OCI-LY7 (cell line): ENCODE data around the gene ANKRD7. TPM values are rescaled to one million over a fixed set of nuclear protein-coding genes. Genes with fewer than 3 reads are reported as not detected.

ENCODE experiments used
- BruUV-seq: library from RNA; stranded (reverse); fragments of 400-500 nt; replicated peaks from 2 replicates; lab custom pipeline; 2021; lab: Mats Ljungman, UMichigan
- CTCF ChIA-PET: fragments of 300-600 bp; sonication (Branson Sonifier 250); formaldehyde crosslinking; loops from one replicate; lab custom pipeline; 2022; ENCODE audit warnings: antibody characterized with exemption; ENCODE audit not compliant: unreplicated experiment; lab: Charles Lee
- POLR2A ChIA-PET: fragments of 300-600 bp; sonication (Branson Sonifier 250); formaldehyde crosslinking; loops from one replicate; lab custom pipeline; 2022; ENCODE audit warnings: antibody characterized with exemption; lab: Charles Lee
- DNase-seq: peaks from one replicate; pipeline ENCODE4 v3.0.0-alpha.2; 2015; ENCODE audit warnings: low spot score
- H2AFZ ChIP-seq: fragments of 200-600 bp; sonication (generic), shearing (Covaris generic); 2 replicates; pipeline ENCODE4 v1.6.1; 2014; ENCODE audit warnings: mild to moderate bottlenecking, antibody characterized with exemption, low read length, moderate library complexity
- H3K27ac ChIP-seq: fragments of 200-600 bp; sonication (generic); 2 replicates; pipeline ENCODE4 v1.5.1; 2014; ENCODE audit warnings: mixed run types, low read depth, mild to moderate bottlenecking, moderate library complexity, low read length, inconsistent platforms; ENCODE audit not compliant: poor library complexity, severe bottlenecking
- H3K36me3 ChIP-seq: fragments of 200-600 bp; sonication (generic); 2 replicates; pipeline ENCODE4 v1.6.1; 2014; ENCODE audit warnings: mild to moderate bottlenecking, antibody characterized with exemption, low read length, moderate library complexity, mixed read lengths; ENCODE audit not compliant: insufficient read depth
- H3K4me1 ChIP-seq: fragments of 200-600 bp; sonication (generic); 2 replicates; pipeline ENCODE4 v1.5.1; 2014; ENCODE audit warnings: mild to moderate bottlenecking, low read length; ENCODE audit not compliant: insufficient read depth, poor library complexity, severe bottlenecking
- H3K4me2 ChIP-seq: fragments of 200-600 bp; sonication (generic); 2 replicates; pipeline ENCODE4 v1.6.1; 2014; ENCODE audit warnings: mild to moderate bottlenecking, low read length
- H3K4me3 ChIP-seq: fragments of 200-600 bp; sonication (generic); 2 replicates; pipeline ENCODE4 v1.5.1; 2014; ENCODE audit warnings: mild to moderate bottlenecking, low read depth, low read length; ENCODE audit not compliant: poor library complexity, severe bottlenecking
- H3K79me2 ChIP-seq: fragments of 200-600 bp; sonication (generic); 2 replicates; pipeline ENCODE4 v1.6.1; 2016; ENCODE audit warnings: low read depth, mild to moderate bottlenecking, low read length, moderate library complexity, mixed read lengths; ENCODE audit not compliant: insufficient read depth
- H3K9me2 ChIP-seq: fragments of 200-600 bp; sonication (generic); 2 replicates; pipeline ENCODE4 v1.6.1; 2016; ENCODE audit warnings: mild to moderate bottlenecking, low read length, mixed read lengths; ENCODE audit not compliant: insufficient read depth
- H3K9me3 ChIP-seq: fragments of 200-600 bp; sonication (generic); 2 replicates; pipeline ENCODE4 v1.6.1; 2014; ENCODE audit warnings: mild to moderate bottlenecking, mixed run types, low read length, mixed read lengths
- H4K20me1 ChIP-seq: fragments of 200-600 bp; sonication (generic); 2 replicates; pipeline ENCODE4 v1.6.1; 2014; ENCODE audit warnings: mild to moderate bottlenecking, antibody characterized with exemption, low read length, moderate library complexity, mixed read lengths; ENCODE audit not compliant: insufficient read depth
- EZH2phosphoT487 ChIP-seq: fragments of 200-600 bp; sonication (generic); IDR thresholded peaks from 2 replicates; pipeline ENCODE4 v1.6.1; 2018; ENCODE audit warnings: low read depth, borderline replicate concordance, mild to moderate bottlenecking, mixed run types, antibody characterized with exemption, low read length, moderate library complexity, mixed read lengths
- intact Hi-C: fragments of 100-400 bp; cut with micrococcal nuclease; formaldehyde crosslinking; loops from one replicate; pipeline ENCODE4 v1.10.0; 2022; ENCODE audit not compliant: unreplicated experiment
- total RNA-seq, 2 experiments: library from RNA; depleted of rRNA in 1 of 2; stranded (reverse); fragments of >200 nt in 1 of 2; shearing (Covaris generic) in 1 of 2; gene quantifications; 2 replicates each; pipeline ENCODE4 v1.2.3, GENCODE V29; 2014 to 2022
- TF ChIP-seq, protein P1 (sequence below): fragments of 200-600 bp; sonication (generic); conservative IDR thresholded peaks from 2 replicates; pipeline ENCODE4 v1.5.1; 2014; ENCODE audit warnings: mild to moderate bottlenecking, antibody characterized with exemption, low read length, moderate library complexity, mixed read lengths

Gene ANKRD7
- total RNA-seq, 2 experiments from 2014 or later, result 0.38 to 2.3 TPM

DNA sequence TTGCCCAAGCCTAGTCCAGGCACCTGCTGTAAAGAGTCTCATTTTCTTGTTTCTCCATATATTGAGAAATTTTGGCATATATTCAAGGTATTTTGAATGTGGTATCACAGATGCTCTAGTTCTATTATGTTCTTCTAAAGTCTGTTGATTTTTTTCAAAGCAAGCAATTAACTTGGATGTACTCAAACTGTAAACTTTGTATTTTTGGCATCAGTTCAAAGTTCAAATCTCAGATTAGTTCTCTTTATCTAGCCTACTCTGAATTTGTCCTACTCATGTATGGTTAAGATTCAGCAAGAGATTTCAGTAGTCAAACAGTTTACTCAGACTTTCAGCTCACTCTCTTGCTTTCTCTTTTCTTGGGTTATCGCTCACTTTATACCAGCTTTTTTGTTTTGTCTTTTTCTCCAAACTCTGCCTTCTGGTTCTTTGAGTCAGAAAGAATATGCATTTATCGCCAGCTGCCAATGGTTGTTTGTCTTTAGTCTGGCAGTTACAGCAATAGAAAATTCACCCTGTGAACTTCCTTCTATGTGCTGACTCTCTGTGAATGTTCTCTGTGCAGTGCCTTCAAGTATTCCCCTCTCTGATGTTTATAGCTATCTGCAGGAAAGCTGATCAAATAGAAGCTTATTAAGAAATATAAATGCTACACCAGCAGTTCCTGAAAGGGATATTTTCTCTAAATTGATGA lies 56.0 kb downstream of the ANKRD7 start:
- no peak overlapping the region for H2AFZ ChIP-seq
- no peaks in the 10 kb centered on the region for H3K4me1 ChIP-seq
- CTCF ChIA-PET, result no interaction called here
- H3K4me3 ChIP-seq, result no peak overlapping the region
- BruUV-seq, result no TSS peak
- intact Hi-C loops, result no loop called here
- H4K20me1 ChIP-seq, result no peaks in the 10 kb centered on the region
- H3K36me3 ChIP-seq, result no peaks in the 10 kb centered on the region
- no peaks in the 10 kb centered on the region for H3K79me2 ChIP-seq
- H3K9me2 ChIP-seq, result no peaks in the 10 kb centered on the region
- no peaks in the 10 kb centered on the region for H3K9me3 ChIP-seq
- TF ChIP-seq EZH2phosphoT487, result no peak
- TF ChIP-seq, protein P1, sequence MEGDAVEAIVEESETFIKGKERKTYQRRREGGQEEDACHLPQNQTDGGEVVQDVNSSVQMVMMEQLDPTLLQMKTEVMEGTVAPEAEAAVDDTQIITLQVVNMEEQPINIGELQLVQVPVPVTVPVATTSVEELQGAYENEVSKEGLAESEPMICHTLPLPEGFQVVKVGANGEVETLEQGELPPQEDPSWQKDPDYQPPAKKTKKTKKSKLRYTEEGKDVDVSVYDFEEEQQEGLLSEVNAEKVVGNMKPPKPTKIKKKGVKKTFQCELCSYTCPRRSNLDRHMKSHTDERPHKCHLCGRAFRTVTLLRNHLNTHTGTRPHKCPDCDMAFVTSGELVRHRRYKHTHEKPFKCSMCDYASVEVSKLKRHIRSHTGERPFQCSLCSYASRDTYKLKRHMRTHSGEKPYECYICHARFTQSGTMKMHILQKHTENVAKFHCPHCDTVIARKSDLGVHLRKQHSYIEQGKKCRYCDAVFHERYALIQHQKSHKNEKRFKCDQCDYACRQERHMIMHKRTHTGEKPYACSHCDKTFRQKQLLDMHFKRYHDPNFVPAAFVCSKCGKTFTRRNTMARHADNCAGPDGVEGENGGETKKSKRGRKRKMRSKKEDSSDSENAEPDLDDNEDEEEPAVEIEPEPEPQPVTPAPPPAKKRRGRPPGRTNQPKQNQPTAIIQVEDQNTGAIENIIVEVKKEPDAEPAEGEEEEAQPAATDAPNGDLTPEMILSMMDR, result no peak
- POLR2A ChIA-PET, result interaction anchor here (0.6 to 1.5 kb wide), 3 partner anchors 27 to 91 kb away, joined by 3 to 5 read pairs (median 4); no protein-coding TSS in a partner anchor
- no peak overlapping the region for H3K27ac ChIP-seq
- DNase-seq, result no peak
- H3K4me2 ChIP-seq, result no peak overlapping the region

DNA sequence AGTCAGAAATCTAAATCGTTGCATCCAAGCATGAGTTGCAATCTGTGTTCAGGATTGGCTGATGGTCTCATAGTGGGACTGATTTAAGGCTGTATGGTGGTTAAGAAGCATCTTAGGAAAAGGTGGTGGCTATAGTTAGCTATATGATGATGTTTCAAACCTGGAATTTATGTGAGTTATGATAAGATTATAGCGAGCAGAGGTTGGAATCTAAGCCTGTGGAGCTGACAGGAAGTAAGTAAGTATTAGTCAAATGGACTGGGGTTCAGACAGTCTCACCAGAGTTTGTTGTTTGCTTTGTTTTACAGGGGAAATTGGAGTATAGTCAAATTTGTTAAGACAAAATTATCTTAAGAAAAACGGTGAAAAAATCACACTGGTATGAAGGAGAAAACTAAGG lies 56.7 kb downstream of the ANKRD7 start:
- CTCF ChIA-PET, result no interaction called here
- no peak overlapping the region for H3K4me2 ChIP-seq
- H3K36me3 ChIP-seq, result no peaks in the 10 kb centered on the region
- H3K4me1 ChIP-seq, result no peaks in the 10 kb centered on the region
- no peak overlapping the region for H3K27ac ChIP-seq
- intact Hi-C loops, result no loop called here
- no peak for DNase-seq
- H2AFZ ChIP-seq, result no peak overlapping the region
- H3K79me2 ChIP-seq, result no peaks in the 10 kb centered on the region
- H3K9me3 ChIP-seq, result no peaks in the 10 kb centered on the region
- no peaks in the 10 kb centered on the region for H4K20me1 ChIP-seq
- H3K4me3 ChIP-seq, result no peak overlapping the region
- POLR2A ChIA-PET, result interaction anchor here (0.6 to 1.5 kb wide), 5 partner anchors 26 to 499 kb away, joined by 3 to 5 read pairs (median 3); no protein-coding TSS in a partner anchor
- no TSS peak for BruUV-seq
- H3K9me2 ChIP-seq, result no peaks in the 10 kb centered on the region
- TF ChIP-seq, protein P1, result no peak
- no peak for TF ChIP-seq EZH2phosphoT487

DNA sequence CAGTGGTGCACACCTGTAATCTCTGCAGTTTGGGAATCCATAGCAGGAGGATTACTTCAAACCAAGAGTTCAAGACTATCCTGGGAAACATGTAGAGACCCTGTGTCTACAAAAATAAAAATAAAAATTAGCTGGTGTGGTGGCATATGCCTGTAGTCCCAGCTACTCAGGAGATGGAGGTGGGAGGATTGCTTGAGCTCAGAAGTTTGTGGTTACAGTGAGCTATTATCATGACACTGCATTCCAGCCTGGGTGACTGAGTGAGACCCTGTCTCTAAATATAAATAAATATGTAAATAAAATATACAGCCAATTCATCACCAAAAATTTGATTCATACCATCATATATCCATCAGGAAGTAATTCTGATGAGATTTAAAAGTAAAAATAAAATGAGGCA lies 60.9 kb downstream of the ANKRD7 start:
- no peaks in the 10 kb centered on the region for H3K9me2 ChIP-seq
- H3K36me3 ChIP-seq, result no peaks in the 10 kb centered on the region
- TF ChIP-seq, protein P1, result no peak
- no peak for TF ChIP-seq EZH2phosphoT487
- BruUV-seq, result no TSS peak
- intact Hi-C loops, result no loop called here
- H3K4me1 ChIP-seq, result peaks cover 15% of the 10 kb centered on the region
- H3K9me3 ChIP-seq, result no peaks in the 10 kb centered on the region
- H3K27ac ChIP-seq, result no peak overlapping the region
- H3K4me2 ChIP-seq, result no peak overlapping the region
- H3K4me3 ChIP-seq, result no peak overlapping the region
- H2AFZ ChIP-seq, result no peak overlapping the region
- no peak for DNase-seq
- no peaks in the 10 kb centered on the region for H3K79me2 ChIP-seq
- POLR2A ChIA-PET, result no interaction called here
- CTCF ChIA-PET, result no interaction called here
- H4K20me1 ChIP-seq, result no peaks in the 10 kb centered on the region
